Measurements from ENCODE around the gene SFSWAP. TPM values are rescaled to one million over a fixed set of nuclear protein-coding genes. Genes with fewer than 3 reads are reported as not detected.

Gene SFSWAP
- total and polyA plus RNA-seq, 2 of the 8 experiments (the other 6 are each of a cell fraction or from before 2014, with no cell fraction given), result 36.5 to 49.5 TPM

DNA sequence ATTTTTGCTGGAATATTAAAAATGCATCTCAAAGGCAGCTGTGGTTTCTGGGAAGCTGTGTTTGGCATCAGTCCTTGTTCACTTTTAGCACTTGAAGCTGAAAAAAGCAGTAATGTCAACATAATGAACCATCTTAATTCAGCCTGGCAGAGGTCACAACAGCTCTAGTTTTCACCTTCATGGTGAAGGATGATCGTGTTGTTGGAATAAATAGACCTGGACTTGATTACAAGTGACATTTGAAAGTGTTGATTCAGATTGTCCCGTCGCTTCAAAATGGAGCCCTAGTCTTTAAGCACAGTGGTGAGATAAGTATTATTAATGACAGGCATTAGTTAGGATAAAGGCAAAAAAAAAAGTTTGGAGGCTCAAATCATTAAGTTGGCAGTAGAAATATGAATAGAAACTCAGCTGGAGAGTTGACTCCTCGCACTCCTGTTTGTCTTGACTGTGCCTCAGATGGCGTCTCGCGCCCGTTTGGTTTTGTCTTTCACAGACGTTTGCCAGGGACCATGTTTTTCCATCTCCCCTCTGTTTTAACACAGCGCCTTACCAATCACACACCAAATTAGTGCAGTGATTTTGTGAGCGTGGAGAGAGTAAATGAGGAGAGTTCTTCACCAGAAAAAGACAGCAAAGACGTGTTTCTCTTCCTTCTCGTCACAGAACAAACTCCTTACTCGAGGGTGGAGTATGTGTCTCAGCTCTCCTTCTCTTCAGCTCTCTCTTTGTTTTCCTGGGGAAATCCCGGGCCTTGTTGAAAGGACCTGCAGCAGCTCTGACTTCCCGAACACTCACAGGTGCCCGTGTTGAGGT, 63.9 kb downstream of the SFSWAP start (continued):
- no peak for TF ChIP-seq SP2 (IDR thresholded peaks at IDR 0.05; ENCODE audit: low read length)
